Thymus (tissue), 11 donors: ENCODE data around the gene HLA-DOA. TPM values are rescaled to one million over a fixed set of nuclear protein-coding genes. Genes with fewer than 3 reads are reported as not detected.

Experiments
- DNase-seq, 9 donors: peaks; one replicate each; pipeline ENCODE4 v3.0.0-alpha.2; 2013; ENCODE audit warnings: low spot score in 9 of 9, low read depth in 6 of 9, missing footprints in 1 of 9
- H3K27ac ChIP-seq, 2 donors: one replicate each; pipeline ENCODE4 v1.5.1; 2013; ENCODE audit warnings: control low read depth in 1 of 2, low read depth in 1 of 2, low read length in 1 of 2, mild to moderate bottlenecking in 1 of 2, moderate library complexity in 1 of 2
- H3K27me3 ChIP-seq, 2 donors: one replicate each; pipeline ENCODE4 v1.5.1; 2013; ENCODE audit warnings: low read length in 1 of 2; ENCODE audit not compliant: control insufficient read depth in 2 of 2, insufficient read depth in 1 of 2
- H3K36me3 ChIP-seq, 2 donors: one replicate each; pipeline ENCODE4 v1.5.1; 2013; ENCODE audit warnings: low read length in 1 of 2, mild to moderate bottlenecking in 1 of 2, moderate library complexity in 1 of 2; ENCODE audit not compliant: control insufficient read depth in 2 of 2, insufficient read depth in 2 of 2
- H3K4me1 ChIP-seq, 2 donors: one replicate each; pipeline ENCODE4 v1.5.1; 2013; ENCODE audit warnings: low read length in 2 of 2; ENCODE audit not compliant: control insufficient read depth in 2 of 2, insufficient read depth in 2 of 2
- H3K4me3 ChIP-seq, 2 donors: one replicate each; pipeline ENCODE4 v1.5.1; 2013; ENCODE audit warnings: low read length in 2 of 2, control low read depth in 1 of 2, mild to moderate bottlenecking in 1 of 2
- H3K9me3 ChIP-seq, 2 donors: one replicate each; pipeline ENCODE4 v1.5.1; 2013; ENCODE audit warnings: low read length in 1 of 2, mild to moderate bottlenecking in 1 of 2; ENCODE audit not compliant: control insufficient read depth in 2 of 2, insufficient read depth in 1 of 2
- WGBS: extraction: QIAGEN DNeasy Blood & Tissue Kit; methylation state at CpG from one replicate; pipeline ENCODE4 v1.1.7; 2013; 5-methylcytosine and 5-hydroxymethylcytosine counted together
- polyA plus RNA-seq: library from polyadenylated mRNA; stranded (reverse); fragments of 200-250 nt; gene quantifications from one replicate; pipeline ENCODE4 v1.2.3, GENCODE V29; 2013
- total RNA-seq: library from RNA; stranded (reverse); fragments of 120-200 nt; gene quantifications from one replicate; pipeline ENCODE4 v1.2.4, GENCODE V29; 2013
- donor health status: healthy.

Gene HLA-DOA
- total and polyA plus RNA-seq, 2 donors = 27.9 to 38.8 TPM

DNA sequence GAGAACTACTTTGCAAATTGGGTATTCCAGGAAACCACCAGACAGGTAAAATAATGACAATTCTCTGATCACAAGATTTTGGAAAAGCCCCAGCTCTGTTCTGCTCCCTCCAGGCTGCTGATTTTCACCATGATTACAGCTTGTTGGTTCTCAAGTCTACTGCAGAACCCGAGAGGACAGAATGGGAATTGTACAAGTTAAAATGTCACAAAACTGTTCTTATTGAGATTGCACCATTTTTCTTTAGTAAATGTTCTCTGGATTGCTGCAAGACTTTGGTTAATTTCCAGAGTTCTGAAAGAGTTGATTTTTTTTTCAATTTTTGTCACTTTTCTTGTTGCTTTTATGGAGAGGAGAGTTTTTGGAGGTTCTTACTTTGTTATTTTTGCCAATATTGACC is 27.1 kb upstream of the HLA-DOA start:
- no peak for DNase-seq
- H3K27ac ChIP-seq = no peak overlapping the region
- H3K4me1 ChIP-seq = no peaks in the 10 kb centered on the region
- no peaks in the 10 kb centered on the region for H3K27me3 ChIP-seq
- H3K4me3 ChIP-seq = no peak overlapping the region
- 93% methylated on average over 1 of the region's 1 CpG for WGBS
- no peaks in the 10 kb centered on the region for H3K36me3 ChIP-seq
- H3K9me3 ChIP-seq = no peaks in the 10 kb centered on the region

DNA sequence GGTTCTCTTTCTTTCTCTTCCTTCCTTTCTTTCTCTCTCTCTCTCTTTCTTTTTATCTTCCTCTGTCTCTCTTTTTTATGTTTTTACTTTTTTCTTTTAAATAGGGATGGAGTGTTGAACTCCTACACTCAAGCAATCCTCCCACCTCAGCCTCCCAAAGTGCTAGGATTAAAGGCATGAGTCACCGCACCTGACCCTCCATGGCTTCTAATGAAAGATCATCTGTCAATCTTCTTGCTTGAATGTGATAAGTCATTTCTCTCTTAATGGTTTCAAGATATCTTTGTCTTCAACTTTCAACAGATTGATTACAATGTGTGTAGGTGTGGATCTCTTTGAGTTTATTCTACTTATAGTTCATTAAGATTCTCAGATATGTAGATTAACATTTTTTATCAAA is 25.2 kb upstream of the HLA-DOA start:
- no peak overlapping the region for H3K4me3 ChIP-seq
- no peaks in the 10 kb centered on the region for H3K27me3 ChIP-seq

DNA sequence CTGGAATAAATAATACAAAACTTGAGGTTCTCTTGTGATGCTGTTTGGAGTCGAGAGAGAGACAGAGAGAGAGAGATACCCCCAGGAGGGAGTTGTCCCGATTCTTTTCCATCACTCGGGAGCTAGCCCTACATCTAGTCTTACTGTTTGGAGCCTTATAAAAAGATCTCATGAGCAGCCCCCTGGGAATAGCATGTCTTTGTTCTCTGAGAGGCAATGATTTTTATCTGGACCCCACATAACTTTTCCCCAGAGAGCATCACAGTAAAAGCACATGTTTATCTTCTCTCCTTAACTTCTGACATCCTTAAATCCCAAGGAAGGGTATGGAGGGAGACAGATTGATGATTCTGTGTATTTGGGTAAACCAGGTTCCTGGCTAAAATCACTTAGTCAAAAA is 20.9 kb upstream of the HLA-DOA start:
- H3K4me1 ChIP-seq = peaks cover 3 to 14% of the 10 kb centered on the region in 2 donors
- no peaks in the 10 kb centered on the region for H3K9me3 ChIP-seq
- H3K36me3 ChIP-seq = no peaks in the 10 kb centered on the region
- H3K4me3 ChIP-seq = no peak overlapping the region
- no peaks in the 10 kb centered on the region for H3K27me3 ChIP-seq
- 75% methylated on average over 3 of the region's 3 CpGs for WGBS
- DNase-seq = no peak
- H3K27ac ChIP-seq = peak overlapping the region in 1 of 2 donors; percentile 90

More for the DNA sequence above, 25.2 kb upstream of the HLA-DOA start:
- Histone ChIP-seq H3K36me3 (no peaks in the 10 kb centered on the region), H3K4me1 (peaks cover 0 to 7% of the 10 kb centered on the region in 2 donors), H3K9me3 (no peaks in the 10 kb centered on the region), H3K27ac (no peak overlapping the region)
- DNase-seq = no peak
- 95% methylated on average over 1 of the region's 1 CpG for WGBS

DNA sequence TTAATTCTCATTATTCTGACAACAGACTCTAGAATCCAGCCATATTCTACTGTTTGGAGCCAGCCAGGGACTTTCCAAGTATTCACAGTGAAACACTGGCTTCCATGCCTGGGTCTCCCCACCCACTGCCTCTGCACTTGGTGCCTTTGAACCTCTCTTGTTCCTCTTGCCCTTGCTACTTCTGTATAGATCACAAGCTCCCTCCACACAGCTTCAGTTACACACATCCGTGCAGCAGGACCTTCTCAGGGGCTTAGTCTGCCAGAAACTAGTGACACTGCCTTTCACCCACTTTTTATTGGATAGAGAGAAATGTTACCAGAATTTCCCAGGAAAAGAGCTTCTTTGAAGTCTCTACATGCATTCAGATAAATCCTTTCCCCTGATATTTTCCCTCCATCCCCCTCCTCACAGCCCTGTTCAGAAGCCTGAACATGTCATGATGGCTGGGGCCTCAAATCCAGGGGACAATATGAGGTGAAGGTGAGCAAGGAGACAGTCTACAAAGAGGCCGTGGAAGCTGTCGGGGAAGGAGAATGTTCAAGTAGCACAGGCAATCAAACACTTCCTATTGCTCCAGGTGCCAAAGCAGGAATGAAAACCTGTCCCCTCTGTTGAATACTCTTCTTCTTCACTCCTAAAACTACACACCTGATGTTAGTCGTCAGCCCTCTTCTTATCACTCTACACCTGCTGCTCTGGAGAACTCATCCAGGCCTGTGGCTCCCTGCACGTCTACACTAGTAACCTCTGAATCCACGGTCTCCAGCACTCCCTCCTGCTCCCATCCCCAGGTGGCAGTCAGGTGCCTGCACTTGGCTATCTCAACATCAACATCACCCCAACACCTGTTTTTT is 20.2 kb upstream of the HLA-DOA start:
- Histone ChIP-seq H3K9me3 (no peaks in the 10 kb centered on the region), H3K27me3 (no peaks in the 10 kb centered on the region), H3K36me3 (no peaks in the 10 kb centered on the region), H3K27ac (peak overlapping the region; percentile 86 to 90), H3K4me1 (peaks cover 3 to 14% of the 10 kb centered on the region in 2 donors), H3K4me3 (no peak overlapping the region)
- DNase-seq = peak in 6 of 9 donors; percentile 15 to 68 (median 31)
- WGBS = 51% methylated on average over 6 of the region's 6 CpGs

DNA sequence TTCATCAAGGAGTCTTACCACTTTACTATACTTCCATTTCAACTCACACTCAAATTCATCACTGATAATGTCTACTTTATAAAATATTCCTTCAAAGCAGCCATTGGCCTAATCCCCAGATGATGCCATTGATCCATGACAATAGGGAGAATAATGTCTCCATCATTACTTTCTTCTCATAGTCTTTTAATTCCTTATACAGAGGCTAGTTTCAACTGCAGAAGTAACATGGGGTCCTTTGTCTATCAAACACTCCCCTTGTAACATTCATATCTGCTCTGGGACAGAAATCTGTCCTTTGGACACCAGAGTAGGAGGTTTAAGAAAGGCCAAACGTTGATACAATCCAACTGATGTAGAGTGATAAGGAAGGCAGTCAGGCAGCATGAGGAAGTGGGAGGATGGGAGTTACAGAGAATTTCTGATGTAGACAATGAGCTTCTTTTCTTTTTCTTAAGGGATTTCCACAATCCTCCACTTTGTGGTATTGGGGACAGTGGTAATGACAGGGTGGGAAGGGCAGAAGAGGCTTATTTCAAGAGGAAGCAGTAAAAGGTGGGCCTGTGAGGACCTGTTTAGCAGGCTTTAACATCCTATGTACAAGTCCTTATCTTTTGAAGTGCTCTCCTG is 18.9 kb upstream of the HLA-DOA start:
- Histone ChIP-seq H3K27me3 (no peaks in the 10 kb centered on the region), H3K4me1 (peaks cover 3 to 14% of the 10 kb centered on the region in 2 donors), H3K27ac (peak overlapping the region; percentile 47 to 73), H3K4me3 (no peak overlapping the region), H3K9me3 (no peaks in the 10 kb centered on the region), H3K36me3 (no peaks in the 10 kb centered on the region)
- no peak for DNase-seq
- 15% methylated on average over 1 of the region's 1 CpG for WGBS

DNA sequence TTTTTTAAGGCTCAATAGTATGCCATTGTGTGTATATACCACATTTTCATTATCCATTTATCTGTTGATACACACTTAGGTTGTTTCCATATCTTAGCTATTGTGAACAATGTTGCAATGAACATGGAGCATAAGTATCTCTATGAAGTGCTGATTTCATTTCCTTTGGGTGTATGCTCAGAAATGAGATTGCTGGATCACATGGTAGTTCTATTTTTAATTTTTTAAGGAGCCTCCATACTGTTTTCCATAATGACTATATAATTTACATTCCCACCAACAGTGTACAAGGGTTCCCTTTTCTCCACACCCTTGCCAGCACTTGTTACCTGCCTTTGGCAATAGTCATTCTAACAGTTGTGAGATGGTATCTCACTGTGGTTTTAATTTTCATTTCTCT is 15.1 kb upstream of the HLA-DOA start:
- Histone ChIP-seq H3K9me3 (no peaks in the 10 kb centered on the region), H3K27me3 (no peaks in the 10 kb centered on the region)
- no peak for DNase-seq

DNA sequence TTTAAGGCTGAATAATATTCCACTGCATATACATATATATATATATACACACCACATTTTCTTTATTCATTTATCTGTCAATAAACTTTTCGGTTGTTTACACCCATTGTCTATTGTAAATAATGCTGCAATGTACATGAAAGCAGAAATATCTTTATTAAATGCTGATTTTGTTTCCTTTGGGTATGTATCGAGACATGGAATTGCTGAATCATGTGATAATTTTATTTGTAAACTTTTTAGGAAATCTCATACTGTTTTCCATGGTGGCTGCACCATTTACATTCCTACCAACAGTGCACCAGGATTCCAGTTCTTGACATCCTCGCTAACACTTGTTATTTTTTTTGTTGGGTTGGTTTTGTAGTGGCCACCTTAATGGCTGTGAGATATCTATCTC is 14.1 kb upstream of the HLA-DOA start:
- 66% methylated on average over 3 of the region's 3 CpGs for WGBS
- no peaks in the 10 kb centered on the region for H3K9me3 ChIP-seq
- no peak for DNase-seq
- H3K36me3 ChIP-seq = no peaks in the 10 kb centered on the region
- H3K27ac ChIP-seq = no peak overlapping the region
- no peaks in the 10 kb centered on the region for H3K27me3 ChIP-seq
- H3K4me3 ChIP-seq = no peak overlapping the region
- H3K4me1 ChIP-seq = peaks cover 3 to 8% of the 10 kb centered on the region in 2 donors

More for the DNA sequence above, 15.1 kb upstream of the HLA-DOA start:
- H3K4me3 ChIP-seq = no peak overlapping the region
- peaks cover 3 to 9% of the 10 kb centered on the region in 2 donors for H3K4me1 ChIP-seq
- no peaks in the 10 kb centered on the region for H3K36me3 ChIP-seq
- no peak overlapping the region for H3K27ac ChIP-seq

DNA sequence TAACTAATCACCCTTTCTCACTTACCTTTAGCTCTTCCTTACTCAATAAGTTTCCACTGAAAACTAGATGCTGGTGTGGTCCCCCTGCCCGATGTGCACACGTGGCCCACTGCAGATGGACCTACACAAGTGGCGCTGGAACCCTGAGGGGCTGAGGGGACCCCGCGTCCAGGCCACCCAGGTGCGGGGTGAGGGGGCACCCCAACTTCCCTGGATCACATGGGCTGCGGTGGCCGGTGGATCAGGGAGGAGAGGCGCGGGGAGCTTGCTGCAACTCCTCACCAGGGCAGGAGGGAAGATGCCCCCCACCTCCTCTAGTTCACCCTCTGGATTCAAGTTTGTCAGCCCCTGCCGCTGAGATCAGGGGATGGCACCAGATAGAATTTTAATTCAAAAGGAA is 12.5 kb upstream of the HLA-DOA start:
- Histone ChIP-seq H3K36me3 (no peaks in the 10 kb centered on the region), H3K27me3 (no peaks in the 10 kb centered on the region), H3K4me1 (peaks cover 3 to 8% of the 10 kb centered on the region in 2 donors), H3K4me3 (no peak overlapping the region), H3K9me3 (no peaks in the 10 kb centered on the region), H3K27ac (no peak overlapping the region)
- no peak for DNase-seq
- WGBS = 92% methylated on average over 11 of the region's 11 CpGs

DNA sequence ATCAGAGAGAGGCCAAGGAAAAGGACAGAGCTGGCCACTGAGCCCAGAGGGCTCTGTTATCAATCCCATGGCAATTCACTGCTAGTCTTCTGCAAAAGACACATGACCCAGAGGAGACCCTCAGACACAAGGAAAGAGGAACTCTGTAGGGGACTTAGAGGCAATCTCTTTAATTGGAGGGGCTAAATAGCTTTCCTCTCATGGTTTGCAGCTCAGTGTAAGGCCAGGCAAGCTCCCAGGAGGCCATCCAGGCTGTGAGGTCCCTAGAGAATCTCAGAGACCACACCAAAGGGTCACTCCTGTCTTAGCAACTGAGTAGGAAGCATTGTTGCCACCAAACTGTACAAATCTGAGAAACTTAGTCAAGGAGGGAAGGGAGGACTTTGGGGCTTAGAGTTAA is 10.0 kb upstream of the HLA-DOA start:
- Histone ChIP-seq H3K27me3 (no peaks in the 10 kb centered on the region), H3K9me3 (no peaks in the 10 kb centered on the region), H3K27ac (peak overlapping the region; percentile 63 to 75), H3K36me3 (no peaks in the 10 kb centered on the region), H3K4me3 (no peak overlapping the region), H3K4me1 (peaks cover 3 to 8% of the 10 kb centered on the region in 2 donors)
- DNase-seq = no peak
